Parathyroid adenoma (tissue), 2 donors: ENCODE data around the gene PLCH1.

ENCODE experiments used
- H2AFZ ChIP-seq: fragments of 300-600 bp; sonication (generic); one replicate; pipeline ENCODE4 v1.7.0; 2017; ENCODE audit warnings: antibody characterized with exemption, mild to moderate bottlenecking
- H3K27ac ChIP-seq: fragments of 300-600 bp; sonication (generic); one replicate; pipeline ENCODE4 v1.7.0; 2017
- H3K27me3 ChIP-seq: fragments of 300-600 bp; sonication (generic); one replicate; pipeline ENCODE4 v1.7.0; 2017; ENCODE audit warnings: low read length; ENCODE audit not compliant: control insufficient read depth, insufficient read depth
- H3K36me3 ChIP-seq: fragments of 300-600 bp; sonication (generic); one replicate; pipeline ENCODE4 v1.7.0; 2017; ENCODE audit warnings: low read length; ENCODE audit not compliant: control insufficient read depth, insufficient read depth
- H3K4me1 ChIP-seq: fragments of 300-600 bp; sonication (generic); one replicate; pipeline ENCODE4 v1.7.0; 2017; ENCODE audit warnings: control low read depth
- H3K4me2 ChIP-seq: fragments of 300-600 bp; sonication (generic); one replicate; pipeline ENCODE4 v1.7.0; 2017; ENCODE audit warnings: low read length
- H3K4me3 ChIP-seq: fragments of 300-600 bp; sonication (generic); one replicate; pipeline ENCODE4 v1.7.0; 2017; ENCODE audit warnings: low read depth, low read length
- H3K79me2 ChIP-seq: fragments of 300-600 bp; sonication (generic); one replicate; pipeline ENCODE4 v1.7.0; 2017; ENCODE audit warnings: control low read depth
- H3K9ac ChIP-seq: fragments of 300-600 bp; sonication (generic); one replicate; pipeline ENCODE4 v1.7.0; 2017; ENCODE audit warnings: mild to moderate bottlenecking
- H3K9me3 ChIP-seq: fragments of 300-600 bp; sonication (generic); one replicate; pipeline ENCODE4 v1.7.0; 2017; ENCODE audit warnings: low read length; ENCODE audit not compliant: control insufficient read depth
- TF ChIP-seq, protein P1 (sequence below): fragments of 300-600 bp; sonication (generic); IDR thresholded peaks from one replicate; pipeline ENCODE4 v1.7.0; 2017; ENCODE audit warnings: antibody characterized with exemption, mild to moderate bottlenecking
- donor health status: primary hyperparathyroidism.

The PLCH1 gene

GRCh38 chr3:155504682-155505081 is 240.2 kb downstream of the PLCH1 start:
- H3K9ac ChIP-seq, result no peak overlapping the region
- no peaks in the 10 kb centered on the region for H3K79me2 ChIP-seq
- no peaks in the 10 kb centered on the region for H3K36me3 ChIP-seq
- H3K27ac ChIP-seq, result no peak overlapping the region
- no peaks in the 10 kb centered on the region for H3K9me3 ChIP-seq
- no peak overlapping the region for H3K4me3 ChIP-seq
- TF ChIP-seq, protein P1, sequence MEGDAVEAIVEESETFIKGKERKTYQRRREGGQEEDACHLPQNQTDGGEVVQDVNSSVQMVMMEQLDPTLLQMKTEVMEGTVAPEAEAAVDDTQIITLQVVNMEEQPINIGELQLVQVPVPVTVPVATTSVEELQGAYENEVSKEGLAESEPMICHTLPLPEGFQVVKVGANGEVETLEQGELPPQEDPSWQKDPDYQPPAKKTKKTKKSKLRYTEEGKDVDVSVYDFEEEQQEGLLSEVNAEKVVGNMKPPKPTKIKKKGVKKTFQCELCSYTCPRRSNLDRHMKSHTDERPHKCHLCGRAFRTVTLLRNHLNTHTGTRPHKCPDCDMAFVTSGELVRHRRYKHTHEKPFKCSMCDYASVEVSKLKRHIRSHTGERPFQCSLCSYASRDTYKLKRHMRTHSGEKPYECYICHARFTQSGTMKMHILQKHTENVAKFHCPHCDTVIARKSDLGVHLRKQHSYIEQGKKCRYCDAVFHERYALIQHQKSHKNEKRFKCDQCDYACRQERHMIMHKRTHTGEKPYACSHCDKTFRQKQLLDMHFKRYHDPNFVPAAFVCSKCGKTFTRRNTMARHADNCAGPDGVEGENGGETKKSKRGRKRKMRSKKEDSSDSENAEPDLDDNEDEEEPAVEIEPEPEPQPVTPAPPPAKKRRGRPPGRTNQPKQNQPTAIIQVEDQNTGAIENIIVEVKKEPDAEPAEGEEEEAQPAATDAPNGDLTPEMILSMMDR, result no peak
- H2AFZ ChIP-seq, result no peak overlapping the region
- H3K4me2 ChIP-seq, result no peak overlapping the region
- H3K27me3 ChIP-seq, result no peaks in the 10 kb centered on the region
- H3K4me1 ChIP-seq, result no peaks in the 10 kb centered on the region

DNA sequence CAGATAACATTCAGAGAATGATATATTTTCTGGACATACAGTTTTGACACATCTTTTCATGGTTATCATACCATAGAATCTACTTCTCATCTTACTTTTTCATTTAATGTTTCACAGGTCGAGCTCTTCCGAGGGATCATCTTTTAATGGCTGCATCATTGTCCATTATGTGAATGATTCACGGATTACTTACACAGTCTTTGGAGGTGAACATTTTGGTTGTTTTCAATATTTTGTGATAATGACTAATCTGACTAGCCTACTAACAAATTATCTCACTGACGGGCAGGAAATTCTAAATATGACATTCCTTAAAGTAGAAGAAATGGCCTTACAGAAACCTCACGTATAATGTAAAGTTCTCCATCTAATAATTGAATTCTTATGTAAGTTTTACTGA is 242.2 kb downstream of the PLCH1 start:
- TF ChIP-seq, protein P1, result no peak
- Histone ChIP-seq H3K27me3 (no peaks in the 10 kb centered on the region), H3K27ac (no peak overlapping the region)

DNA sequence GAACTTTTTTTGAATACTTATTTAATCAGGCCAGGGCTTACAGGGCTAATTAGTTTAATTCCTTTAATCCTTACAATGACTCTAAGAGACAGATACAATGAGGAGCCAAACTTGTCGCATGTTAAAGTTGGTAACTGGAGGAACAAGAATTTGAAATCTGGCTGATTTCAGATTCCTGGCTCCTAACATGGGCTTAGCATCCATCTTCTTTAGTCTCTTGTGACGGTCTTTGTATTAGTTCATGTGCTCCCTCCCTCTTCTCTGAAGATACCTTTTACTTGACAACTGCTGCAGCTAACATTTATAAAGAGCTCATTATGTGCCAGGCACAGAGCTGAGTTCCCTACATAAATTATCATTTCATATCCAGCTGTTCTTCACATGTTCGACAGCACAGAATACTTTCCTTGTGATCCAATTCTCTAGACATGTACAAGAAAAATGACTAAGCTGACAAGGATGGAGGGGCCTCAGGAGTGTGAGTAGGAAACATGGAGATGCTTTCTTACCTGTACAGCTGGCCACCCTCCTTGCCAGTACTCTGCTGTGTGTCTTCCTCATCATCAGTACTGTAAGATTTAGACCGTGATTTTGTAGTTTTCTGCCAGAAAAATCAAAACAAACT is 244.6 kb downstream of the PLCH1 start:
- Histone ChIP-seq H2AFZ (no peak overlapping the region), H3K79me2 (no peaks in the 10 kb centered on the region), H3K4me3 (no peak overlapping the region), H3K27ac (no peak overlapping the region), H3K9ac (no peak overlapping the region), H3K27me3 (no peaks in the 10 kb centered on the region), H3K9me3 (no peaks in the 10 kb centered on the region), H3K36me3 (no peaks in the 10 kb centered on the region), H3K4me1 (no peaks in the 10 kb centered on the region), H3K4me2 (no peak overlapping the region)
- TF ChIP-seq, protein P1, result no peak

More for the DNA sequence above, 242.2 kb downstream of the PLCH1 start:
- H3K9me3 ChIP-seq, result no peaks in the 10 kb centered on the region
- no peak overlapping the region for H3K9ac ChIP-seq
- H3K4me3 ChIP-seq, result no peak overlapping the region
- no peak overlapping the region for H3K4me2 ChIP-seq
- H3K36me3 ChIP-seq, result no peaks in the 10 kb centered on the region
- no peaks in the 10 kb centered on the region for H3K4me1 ChIP-seq
- H3K79me2 ChIP-seq, result no peaks in the 10 kb centered on the region
- no peak overlapping the region for H2AFZ ChIP-seq

DNA sequence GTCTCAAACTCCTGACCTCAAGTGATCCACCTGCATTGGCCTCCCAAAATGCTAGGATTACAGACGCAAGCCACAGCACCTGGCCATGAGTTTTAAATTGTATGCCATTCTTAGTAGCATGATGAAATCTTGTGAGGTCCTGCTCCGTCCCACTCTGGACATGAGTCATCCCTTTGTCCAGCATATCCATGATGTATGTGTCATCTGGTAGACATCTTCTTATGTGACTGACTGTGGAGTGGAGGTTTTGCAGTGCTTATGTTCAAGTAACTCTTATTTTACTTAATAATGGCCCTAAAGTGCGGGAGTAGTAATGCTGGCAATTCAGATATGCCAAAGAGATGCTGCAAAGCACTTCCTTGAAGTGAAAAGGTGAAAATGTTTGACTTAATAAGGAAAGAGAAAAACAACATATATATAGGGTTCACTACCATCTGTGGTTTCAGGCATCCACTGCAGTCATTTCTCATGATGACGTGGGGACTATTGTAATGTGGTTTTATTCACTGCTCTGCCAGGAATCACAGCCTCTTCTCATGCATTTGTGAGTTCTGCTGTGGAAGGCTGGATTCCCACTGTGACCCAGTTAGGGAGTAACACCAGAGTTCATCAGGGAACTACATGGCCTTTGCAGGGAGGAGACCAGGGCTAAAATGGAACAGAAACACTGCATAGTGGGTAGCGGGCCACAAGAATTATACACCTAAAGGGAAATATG is 246.8 kb downstream of the PLCH1 start:
- Histone ChIP-seq H3K79me2 (no peaks in the 10 kb centered on the region), H3K9ac (no peak overlapping the region), H3K4me1 (no peaks in the 10 kb centered on the region), H3K36me3 (no peaks in the 10 kb centered on the region), H3K4me3 (no peak overlapping the region), H3K4me2 (no peak overlapping the region), H3K27ac (no peak overlapping the region), H2AFZ (no peak overlapping the region), H3K9me3 (no peaks in the 10 kb centered on the region), H3K27me3 (no peaks in the 10 kb centered on the region)
- TF ChIP-seq, protein P1, result no peak

DNA sequence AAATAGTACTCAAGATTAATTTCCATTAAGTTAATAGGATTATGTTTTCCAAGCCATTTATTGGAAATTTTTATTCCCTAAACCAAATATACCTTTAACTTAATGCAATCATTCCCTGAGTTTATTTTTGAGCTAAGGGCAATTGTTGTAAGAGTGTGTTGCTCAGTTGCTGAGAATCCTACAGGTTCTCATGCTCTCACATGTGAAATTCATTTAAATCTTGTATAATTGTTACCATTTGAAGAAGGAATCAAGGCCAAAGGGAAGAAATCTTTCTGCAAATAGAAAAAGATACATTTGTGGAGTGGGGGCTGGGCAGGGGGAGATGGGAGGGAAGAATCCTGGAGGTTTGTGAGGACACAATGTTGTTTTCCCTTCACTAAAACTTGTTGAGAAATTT is 248.7 kb downstream of the PLCH1 start:
- no peak overlapping the region for H3K27ac ChIP-seq
- H2AFZ ChIP-seq, result no peak overlapping the region
- H3K4me2 ChIP-seq, result no peak overlapping the region
- no peaks in the 10 kb centered on the region for H3K9me3 ChIP-seq
- H3K79me2 ChIP-seq, result no peaks in the 10 kb centered on the region
- H3K27me3 ChIP-seq, result no peaks in the 10 kb centered on the region
- TF ChIP-seq, protein P1, result no peak
- H3K4me1 ChIP-seq, result no peaks in the 10 kb centered on the region
- H3K4me3 ChIP-seq, result no peak overlapping the region
- H3K36me3 ChIP-seq, result no peaks in the 10 kb centered on the region
- no peak overlapping the region for H3K9ac ChIP-seq
